GM12878 (cell line): ENCODE results near the gene PTRH2. TPM values are rescaled to one million over a fixed set of nuclear protein-coding genes. Genes with fewer than 3 reads are reported as not detected.
A peak's percentile ranks its signal among the peaks of the same experiment; 100 is the strongest.

Source experiments
- ATAC-seq: fragments of 200-7000 bp; cut with Tn5 transposase; 3 replicates; pipeline ENCODE4 v1.9.1; 2020; ENCODE audit warnings: mild to moderate bottlenecking, moderate library complexity
- BruUV-seq: library from RNA; stranded (reverse); fragments of 400-500 nt; replicated peaks from 2 replicates; lab custom pipeline; 2021; lab: Mats Ljungman, UMichigan
- CTCF ChIA-PET: fragments of 300-600 bp; sonication (Branson Sonifier 250); formaldehyde crosslinking; extraction: SDS; loops from one replicate; lab custom pipeline; 2021; ENCODE audit warnings: inconsistent platforms; lab: Yijun Ruan, JAX
- POLR2A ChIA-PET: fragments of 350-600 bp; formaldehyde crosslinking; extraction: SDS; loops from one replicate; lab custom pipeline; 2021; ENCODE audit warnings: inconsistent platforms; lab: Charles Lee
- RAD21 ChIA-PET: fragments of 300-600 bp; sonication (Branson Sonifier 250); formaldehyde crosslinking; loops from one replicate; lab custom pipeline; 2023; ENCODE audit warnings: antibody characterized with exemption; ENCODE audit not compliant: unreplicated experiment; lab: Charles Lee
- SMC1A ChIA-PET: fragments of 300-600 bp; sonication (Branson Sonifier 250); formaldehyde crosslinking; loops from one replicate; lab custom pipeline; 2023; ENCODE audit not compliant: unreplicated experiment, uncharacterized antibody; lab: Charles Lee
- DNase-seq: peaks from one replicate; pipeline ENCODE4 v3.0.0-alpha.2; 2011; ENCODE audit warnings: low read depth, low spot score
- FAIRE-seq: peaks from 3 replicates; lab custom pipeline; 2011; peaks lifted over from hg19 to GRCh38; lab: Jason Lieb, UNC
- H2AFZ ChIP-seq: 2 replicates; pipeline ENCODE4 v1.6.0; 2011; ENCODE audit warnings: low read depth, low read length, control low read depth; ENCODE audit not compliant: control insufficient read depth
- H3K27ac ChIP-seq: 2 replicates; pipeline ENCODE4 v1.5.1; 2011; ENCODE audit warnings: control low read depth; ENCODE audit not compliant: control insufficient read depth, insufficient read depth
- H3K27me3 ChIP-seq, 2 experiments: replicated peaks in 1 of 2; 2 replicates each; pipeline versions ENCODE4 v1.6.0 to v1.6.1; 2011; ENCODE audit warnings: low read length in 1 of 2; ENCODE audit not compliant: control insufficient read depth in 2 of 2, insufficient read depth in 2 of 2
- H3K36me3 ChIP-seq, 2 experiments: 2 replicates each; pipeline ENCODE4 v1.5.1; 2011; ENCODE audit warnings: low read length in 1 of 2; ENCODE audit not compliant: control insufficient read depth in 2 of 2, insufficient read depth in 2 of 2
- H3K4me1 ChIP-seq: 2 replicates; pipeline ENCODE4 v1.6.1; 2011; ENCODE audit warnings: mild to moderate bottlenecking, low read length, moderate library complexity, mixed read lengths; ENCODE audit not compliant: control insufficient read depth, insufficient read depth
- H3K4me2 ChIP-seq: 2 replicates; pipeline ENCODE4 v1.6.0; 2011; ENCODE audit warnings: control low read depth; ENCODE audit not compliant: control insufficient read depth, insufficient read depth
- H3K4me3 ChIP-seq: fragments of 200-600 bp; sonication (generic); 2 replicates; pipeline ENCODE4 v1.5.1; 2016
- H3K79me2 ChIP-seq: 2 replicates; pipeline ENCODE4 v1.6.0; 2011; ENCODE audit warnings: low read length; ENCODE audit not compliant: control insufficient read depth, insufficient read depth
- H3K9ac ChIP-seq: 2 replicates; pipeline ENCODE4 v1.8.0; 2011; ENCODE audit warnings: low read length, control low read depth, mixed read lengths; ENCODE audit not compliant: control insufficient read depth, insufficient read depth
- H3K9me3 ChIP-seq: replicated peaks from 3 replicates; pipeline ENCODE4 v1.5.1; 2011; ENCODE audit warnings: mild to moderate bottlenecking, low read length; ENCODE audit not compliant: control insufficient read depth, insufficient read depth
- H4K20me1 ChIP-seq: 2 replicates; pipeline ENCODE4 v1.6.0; 2011; ENCODE audit not compliant: control insufficient read depth, insufficient read depth
- EED ChIP-seq: sonication (generic); IDR thresholded peaks from 2 replicates; pipeline ENCODE4 v1.6.1; 2016; ENCODE audit warnings: antibody characterized with exemption, low read depth
- NR2F1 ChIP-seq: fragments of 450-650 bp; conservative IDR thresholded peaks from 2 replicates; pipeline ENCODE4 v1.6.1; 2017; ENCODE audit warnings: mild to moderate bottlenecking
- RELB ChIP-seq: fragments of 450-650 bp; IDR thresholded peaks from 2 replicates; pipeline ENCODE4 v1.6.1; 2017; ENCODE audit warnings: low read depth, mild to moderate bottlenecking, moderate library complexity
- REST ChIP-seq: IDR thresholded peaks from 2 replicates; pipeline ENCODE4 v1.6.1; 2012; ENCODE audit warnings: mild to moderate bottlenecking, low read depth, low read length
- SKIL ChIP-seq: fragments of 450-650 bp; IDR thresholded peaks from 2 replicates; pipeline ENCODE4 v1.6.1; 2017; ENCODE audit warnings: mild to moderate bottlenecking, low read depth, inconsistent platforms; ENCODE audit not compliant: poor library complexity, severe bottlenecking
- SPI1 ChIP-seq: IDR thresholded peaks from 2 replicates; pipeline ENCODE4 v1.6.1; 2011; ENCODE audit warnings: low read depth, mild to moderate bottlenecking, low read length, moderate library complexity, borderline replicate concordance; ENCODE audit not compliant: insufficient read depth
- ZNF384 ChIP-seq: IDR thresholded peaks from 2 replicates; pipeline ENCODE4 v1.6.1; 2012; ENCODE audit warnings: low read depth, mild to moderate bottlenecking, low read length, improper control_type of control experiment, borderline replicate concordance
- WGBS: methylation state at CpG from one replicate; pipeline ENCODE4 v1.1.6; 2016; ENCODE audit warnings: low lambda C conversion rate; ENCODE audit not compliant: insufficient replicate concordance, insufficient coverage; ENCODE audit errors: missing lambda C conversion rate; 5-methylcytosine and 5-hydroxymethylcytosine counted together
- in situ Hi-C: fragments of 300-500 bp; cut with MboI; formaldehyde crosslinking; loops from 9 replicates; pipeline ENCODE4 v1.14.3; 2018; ENCODE audit warnings: mixed read lengths
- intact Hi-C: fragments of 100-400 bp; cut with micrococcal nuclease; formaldehyde crosslinking; loops from one replicate; pipeline ENCODE4 v1.14.2; 2022; ENCODE audit not compliant: unreplicated experiment
- polyA plus RNA-seq, 11 experiments: library from polyadenylated mRNA; depleted of rRNA in 4 of 11; unstranded in 6 of 11; stranded (reverse) in 5 of 11; fragments of >200 nt; fragmentation: Nextera tagmentation in 4 of 11; fragmentation: Illumina TruSeq in 1 of 11; extraction: Ambion mirVana in 4 of 11; extraction: Trizol in 1 of 11; gene quantifications; 1 replicate in 1 of 11; 2 replicates in 10 of 11; pipeline versions ENCODE4 v1.2.1 to v1.2.3, GENCODE V29; 2011 to 2016; ENCODE audit warnings: inconsistent platforms in 2 of 11, missing spikeins in 2 of 11, low read depth in 1 of 11
- total RNA-seq, 4 experiments: library from RNA; depleted of rRNA in 3 of 4; stranded (reverse); fragments of >200 nt in 3 of 4; fragmentation: Illumina TruSeq in 1 of 4; extraction: Trizol in 1 of 4; gene quantifications; 2 replicates each; pipeline versions ENCODE4 v1.2.1 to v1.2.3, GENCODE V29; 2013 to 2021

The PTRH2 gene
- total and polyA plus RNA-seq, 10 of the 15 experiments (the other 5 are each of a cell fraction or from before 2014, with no cell fraction given) = 37.7 to 156 (median 63.4) TPM

- ATAC-seq (peak; percentile 89), DNase-seq (no peak), FAIRE-seq (peak; percentile 41)
- BruUV-seq = no TSS peak
- Histone ChIP-seq H2AFZ (no peak overlapping the region), H4K20me1 (no peaks in the 10 kb centered on the region), H3K4me3 (no peak overlapping the region), H3K27me3 (no peaks in the 10 kb centered on the region), H3K4me2 (no peak overlapping the region; the same call in 1 of the 2 replicates), H3K9ac (no peak overlapping the region), H3K27ac (peak overlapping the region; percentile 52; the same call in 1 of the 2 replicates), H3K4me1 (peaks cover 8% of the 10 kb centered on the region), H3K79me2 (peaks cover 6% of the 10 kb centered on the region), H3K36me3 (peaks cover 6 to 38% of the 10 kb centered on the region in 2 experiments; a peak in 3 of 4 replicates), H3K9me3 (no peaks in the 10 kb centered on the region)
- ChIA-PET SMC1A (interaction anchor here (0.8 to 5.8 kb wide), 20 partner anchors 9 to 783 kb away, joined by 3 to 70 read pairs (median 3); partner anchors contain the start of gene CLTC), RAD21 (interaction anchor here (0.7 to 3.4 kb wide), 13 partner anchors 13 to 450 kb away, joined by 3 to 29 read pairs (median 5); partner anchors contain the start of genes CLTC, GDPD1, PTRH2 and VMP1), CTCF (interaction anchor here (0.9 to 3.7 kb wide), 9 partner anchors 9 to 189 kb away, joined by 3 to 11 read pairs (median 5); partner anchors contain the start of genes PTRH2 and VMP1), POLR2A (interaction anchor here (0.6 to 2.6 kb wide), 7 partner anchors 9 to 449 kb away, joined by 3 to 23 read pairs (median 4); partner anchors contain the start of genes CLTC, PTRH2 and VMP1)
- peak; percentile 38; the same call in 1 of the 2 replicates for TF ChIP-seq SPI1
- no peak for TF ChIP-seq REST
- TF ChIP-seq NR2F1 = no peak
- TF ChIP-seq ZNF384 = no peak
- no peak for TF ChIP-seq EED
- no peak for TF ChIP-seq SKIL
- peak; percentile 15; the same call in 1 of the 2 replicates for TF ChIP-seq RELB
- intact Hi-C loops = loop anchor here (10.0 kb wide), 1 partner anchor 145 kb away; no protein-coding TSS in a partner anchor
- in situ Hi-C loops = no loop called here
- WGBS = 50% methylated on average over 1 of the region's 1 CpG
Measured at GRCh38 chr17:59669944-59670343, 37.3 kb downstream of the PTRH2 start.
